HG02610 (cell line): ENCODE measurements around the gene TPP1.
A peak's percentile ranks its signal among the peaks of the same experiment; 100 is the strongest.

Experiments
- ATAC-seq: cut with Tn5 transposase; IDR thresholded peaks from one replicate; pipeline ENCODE4 v1.9.1; 2021; ENCODE audit warnings: mild to moderate bottlenecking, moderate library complexity; ENCODE audit not compliant: unreplicated experiment

The TPP1 gene

GRCh38 chr11:6619004-6619745 is at the start of gene TPP1:
Gene TPP1, minus strand, starts transcription at chr11:6619422. Its CDS starts 22 bp downstream, at chr11:6619400.
- ATAC-seq = peak; percentile 96

DNA sequence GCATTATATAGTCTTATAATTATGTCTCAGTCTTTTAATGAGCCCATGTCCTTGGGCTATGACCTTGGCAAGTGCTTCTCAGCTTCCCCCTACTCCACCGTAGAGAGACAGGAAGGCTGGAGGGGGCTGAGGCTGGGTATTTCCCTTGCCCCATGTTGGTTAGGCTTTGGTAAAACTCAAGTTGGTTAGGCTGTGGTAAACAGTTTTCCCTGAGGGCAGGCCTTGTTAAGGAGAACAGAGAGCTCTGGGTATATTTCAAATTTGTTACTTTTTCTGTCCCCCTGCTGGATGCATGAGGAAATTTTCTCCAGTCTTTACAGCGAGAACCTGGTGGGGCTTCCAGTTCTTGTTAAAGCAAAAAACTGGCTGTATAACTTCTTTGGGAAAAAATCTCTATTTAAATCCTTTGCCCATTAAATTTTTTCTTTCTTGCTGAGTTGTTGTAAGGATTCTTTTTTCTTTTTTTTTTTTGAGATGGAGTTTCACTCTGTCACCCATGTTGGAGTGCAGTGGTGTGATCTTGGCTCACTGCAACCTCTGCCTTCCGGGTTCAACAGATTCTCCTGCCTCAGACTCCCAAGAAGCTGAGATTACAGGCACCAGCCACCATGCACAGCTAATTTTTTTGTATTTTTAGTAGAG is 48.6 kb upstream of the TPP1 start:
- ATAC-seq = peak; percentile 35

DNA sequence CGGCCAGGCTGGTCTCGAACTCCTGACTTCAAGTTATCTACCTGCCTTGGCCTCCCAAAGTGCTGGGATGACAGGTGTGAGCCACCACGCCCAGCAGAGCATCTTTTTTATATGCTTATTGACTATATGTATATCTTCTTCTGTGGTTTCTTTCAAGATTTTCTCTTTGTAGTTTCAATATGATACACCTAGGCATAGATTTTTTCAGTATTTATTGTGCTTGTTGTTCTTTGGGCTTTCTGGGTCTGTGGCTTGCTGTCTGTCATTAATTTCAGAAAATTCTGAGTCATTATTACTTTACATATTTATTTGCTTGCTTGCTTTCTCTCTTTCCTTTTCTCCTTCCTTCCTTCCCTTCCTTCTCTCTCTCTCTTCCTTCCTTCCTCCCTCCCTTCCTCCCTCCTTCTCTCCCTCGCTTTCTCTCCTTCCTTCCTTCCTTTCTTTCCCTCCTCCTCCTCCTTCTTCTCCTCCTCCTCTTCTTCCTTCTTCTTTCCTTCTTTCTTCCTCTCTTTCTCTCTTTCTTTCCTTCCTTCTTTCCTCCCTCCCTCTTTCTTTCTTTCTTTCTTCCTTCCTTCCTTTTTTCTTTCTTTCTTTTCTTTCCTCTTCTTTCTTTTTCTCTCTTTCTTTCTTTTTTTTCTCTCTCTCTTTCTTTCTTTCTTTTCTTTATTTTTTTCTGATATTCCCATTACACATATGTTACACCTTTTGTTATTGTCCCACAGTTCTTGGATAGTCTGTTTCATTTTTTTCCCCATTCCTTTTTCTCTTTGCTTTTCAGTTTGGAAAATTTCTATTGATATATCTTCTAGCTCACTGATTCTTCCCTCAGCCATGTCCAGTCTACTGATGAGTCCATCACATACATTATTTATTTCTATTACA is 47.3 kb upstream of the TPP1 start:
- peak; percentile 74 for ATAC-seq

DNA sequence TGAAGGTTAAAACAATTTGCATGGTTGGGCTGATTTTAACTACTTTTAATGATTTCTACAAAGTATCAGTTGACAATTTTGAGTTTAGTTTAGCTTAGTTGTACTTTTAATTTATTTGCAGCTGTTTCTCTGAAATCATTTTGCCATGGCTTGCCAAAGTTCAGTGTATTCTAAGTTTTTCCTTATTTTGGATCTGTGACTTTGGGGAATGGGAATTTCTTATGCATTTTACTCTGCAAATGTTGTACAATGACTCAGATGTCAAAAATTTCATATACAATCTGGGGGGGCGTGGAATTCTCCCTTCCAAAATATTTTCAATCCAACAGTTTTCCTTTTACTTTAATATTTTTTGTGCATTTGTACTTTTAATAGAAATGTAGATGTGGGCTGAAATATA is 45.3 kb upstream of the TPP1 start:
- no peak for ATAC-seq

DNA sequence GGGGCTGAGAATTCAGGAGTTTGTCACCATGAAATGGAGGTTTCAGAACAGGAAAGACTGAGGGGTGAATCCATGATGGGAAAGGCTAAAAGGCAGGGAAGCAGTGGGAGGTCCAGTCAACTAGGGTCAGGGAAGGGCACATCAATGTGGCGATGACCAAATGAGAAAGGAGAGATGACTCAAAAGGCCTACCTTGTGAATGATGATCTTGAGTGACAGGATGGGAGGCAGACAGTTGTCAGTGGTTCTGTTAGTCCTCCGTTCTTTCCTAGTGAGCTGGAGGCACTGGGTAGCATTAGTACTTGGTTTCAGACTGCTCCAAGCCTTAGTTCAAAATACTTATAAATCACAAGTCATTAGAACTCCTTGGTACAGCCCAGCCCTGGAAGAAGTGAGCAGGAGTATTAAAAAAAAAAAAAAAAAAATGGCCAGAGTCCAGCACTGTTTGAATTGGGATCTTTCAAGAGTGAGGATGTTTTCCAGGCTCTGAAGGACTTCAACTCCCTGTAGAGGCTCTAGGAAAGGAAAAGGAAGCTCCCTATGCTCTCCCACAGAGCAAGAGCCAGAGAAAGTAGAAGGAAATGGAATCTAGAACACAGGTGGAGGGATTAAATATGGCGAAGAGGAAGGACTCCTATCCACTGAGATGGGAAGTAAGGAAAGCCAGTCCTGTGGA is 44.7 kb upstream of the TPP1 start:
- no peak for ATAC-seq

- ATAC-seq = no peak
These were observed 41.5 kb upstream of the TPP1 start for GRCh38 chr11:6660712-6661111.

- no peak for ATAC-seq
These were observed 39.4 kb upstream of the TPP1 start for GRCh38 chr11:6658647-6659046.

GRCh38 chr11:6657346-6657745 is 38.1 kb upstream of the TPP1 start:
- ATAC-seq = no peak

DNA sequence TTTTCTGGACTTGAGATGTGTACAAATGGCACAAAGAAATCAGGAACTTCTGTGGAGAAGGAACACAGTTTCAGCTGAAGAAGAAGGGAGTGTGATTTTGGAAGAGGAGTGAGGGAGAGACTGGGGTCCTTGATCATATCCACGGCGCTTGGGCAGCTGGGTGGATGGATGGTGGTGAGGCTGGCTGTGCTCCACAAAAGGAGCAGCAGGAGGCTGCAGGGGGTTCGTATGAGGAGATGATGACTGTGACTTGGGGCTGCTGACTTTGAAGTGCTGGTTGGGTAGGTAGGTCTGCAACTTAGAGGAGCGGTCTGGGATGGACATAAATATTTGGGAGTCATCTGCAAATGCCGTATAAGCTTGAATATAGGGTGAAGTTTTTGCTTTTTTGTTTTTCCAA is 37.7 kb upstream of the TPP1 start:
- no peak for ATAC-seq

- ATAC-seq = no peak
These were observed 37.3 kb upstream of the TPP1 start for GRCh38 chr11:6656584-6656915.

GRCh38 chr11:6655790-6656583 is 36.8 kb upstream of the TPP1 start, which contains the start of gene DCHS1:
Gene DCHS1, minus strand, starts transcription at chr11:6655809. Its CDS starts 14,196 bp downstream, at chr11:6641613.
- no peak for ATAC-seq

GRCh38 chr11:6655020-6655789 is 36.0 kb upstream of the TPP1 start:
- ATAC-seq = no peak

DNA sequence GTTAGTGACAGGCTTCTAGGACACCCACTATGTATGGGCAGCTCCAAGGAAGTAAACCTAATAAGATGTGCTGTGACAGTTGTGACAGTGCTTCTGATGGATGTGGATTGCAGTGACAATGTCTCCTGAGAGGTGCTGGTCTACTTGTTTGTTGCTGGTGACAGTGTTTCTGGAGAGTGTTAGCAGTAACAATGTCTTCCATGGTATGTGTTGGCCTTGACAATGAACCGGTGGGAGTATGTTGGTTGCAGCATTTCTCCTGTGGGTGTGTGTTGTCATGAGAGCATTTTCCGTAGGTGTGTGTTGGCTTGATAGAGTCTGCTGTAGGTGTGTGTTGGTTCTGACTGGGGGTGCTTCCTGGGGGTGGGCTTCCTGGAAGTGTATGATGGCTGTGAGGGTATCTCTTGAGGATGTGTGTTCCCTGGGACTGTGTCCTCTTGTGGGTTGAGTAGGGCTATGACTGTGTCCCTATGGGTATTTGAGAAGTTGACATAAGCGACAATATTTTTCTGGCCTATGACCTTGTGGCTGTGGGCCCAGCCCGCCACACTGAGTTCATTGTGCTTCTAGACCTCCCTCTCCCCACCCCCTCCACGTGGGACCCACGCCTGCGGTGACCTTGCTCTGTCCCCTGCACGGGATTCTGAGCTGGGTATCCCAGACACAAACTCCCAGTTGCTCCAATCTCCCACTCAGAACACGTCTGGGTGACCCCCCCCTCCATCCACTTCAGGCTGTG is 35.2 kb upstream of the TPP1 start:
- ATAC-seq = no peak

DNA sequence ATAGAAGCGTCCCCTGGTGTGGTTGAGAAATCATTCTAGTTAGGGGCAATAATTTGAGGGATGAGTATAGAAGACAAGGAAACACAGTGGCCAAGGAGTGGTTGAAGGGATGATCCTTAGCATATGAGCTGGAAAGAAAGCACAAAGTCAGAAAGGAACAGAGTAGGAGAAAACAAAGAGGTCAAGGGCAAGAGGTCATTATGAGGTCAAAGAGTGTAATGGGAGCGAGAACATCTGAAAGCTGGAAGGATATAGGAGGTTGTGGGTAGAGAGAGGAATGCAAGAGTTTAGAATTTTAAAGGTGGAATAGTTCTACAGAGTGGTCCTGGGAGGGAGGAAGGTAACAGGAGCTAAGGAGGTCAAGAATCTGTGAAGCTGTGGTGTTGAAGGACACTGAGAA is 34.4 kb upstream of the TPP1 start:
- ATAC-seq = no peak

- ATAC-seq = no peak
These were observed 33.9 kb upstream of the TPP1 start for GRCh38 chr11:6653097-6653496.

DNA sequence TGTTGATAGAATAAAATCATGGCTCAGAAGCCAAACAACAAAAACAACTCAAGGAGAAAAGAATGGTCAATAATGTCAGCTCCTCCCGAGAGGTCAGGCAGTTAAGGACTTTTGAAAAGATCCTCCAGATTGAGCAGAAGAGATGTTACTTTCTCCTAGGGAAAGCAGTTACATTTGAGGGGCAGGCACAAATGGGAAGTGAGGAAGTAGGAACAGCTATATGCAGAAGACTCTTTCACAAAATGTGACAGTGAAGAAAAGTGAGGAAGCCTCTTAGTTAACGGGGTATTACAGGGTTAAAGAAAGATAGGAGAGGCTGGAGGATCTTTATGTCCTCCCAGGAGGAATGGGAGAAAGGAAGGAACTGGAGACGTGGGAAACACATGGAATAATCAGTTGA is 33.0 kb upstream of the TPP1 start:
- no peak for ATAC-seq

GRCh38 chr11:6650980-6651379 is 31.8 kb upstream of the TPP1 start:
- ATAC-seq = no peak

- no peak for ATAC-seq
These were observed 30.9 kb upstream of the TPP1 start for GRCh38 chr11:6650104-6650503.

DNA sequence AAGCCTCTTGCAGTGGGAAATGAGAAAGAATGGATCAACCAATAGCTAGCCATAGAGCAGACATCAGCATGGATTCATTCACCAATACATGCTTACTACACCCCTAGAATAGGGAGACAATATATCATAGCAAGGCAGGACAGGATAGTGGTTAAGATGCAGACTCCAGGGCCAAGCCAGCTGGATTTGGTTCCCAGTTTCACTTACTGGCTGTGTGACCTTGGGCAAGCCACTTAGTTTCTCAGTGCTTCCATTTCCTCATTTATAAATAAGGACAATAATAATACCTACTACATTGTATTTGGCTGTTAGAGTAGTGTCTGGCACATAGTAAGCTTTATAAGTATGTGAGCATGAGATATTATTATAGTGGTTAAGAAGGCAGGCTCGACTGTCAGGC is 29.3 kb upstream of the TPP1 start:
- no peak for ATAC-seq
